DND-41 (cell line): ENCODE results near the gene RGS3.
A peak's percentile ranks its signal among the peaks of the same experiment; 100 is the strongest.

Experiments used
- ATAC-seq: fragments of 200-7000 bp; cut with Tn5 transposase; 3 replicates; pipeline ENCODE4 v1.9.1; 2021; ENCODE audit warnings: low read depth; ENCODE audit not compliant: insufficient read depth
- DNase-seq: peaks from one replicate; pipeline ENCODE4 v3.0.0-alpha.2; 2020
- H2AFZ ChIP-seq: 2 replicates; pipeline ENCODE4 v1.6.0; 2012; ENCODE audit warnings: low read depth, low read length
- H3K27ac ChIP-seq: 2 replicates; pipeline ENCODE4 v1.5.1; 2012; ENCODE audit warnings: low read length, inconsistent platforms
- H3K27me3 ChIP-seq: fragments of 200-600 bp; sonication (generic); 2 replicates; pipeline ENCODE4 v1.6.0; 2012; ENCODE audit warnings: low read length, mild to moderate bottlenecking, inconsistent platforms; ENCODE audit not compliant: insufficient read depth, poor library complexity
- H3K36me3 ChIP-seq: 2 replicates; pipeline ENCODE4 v1.5.1; 2012; ENCODE audit warnings: low read length, inconsistent platforms; ENCODE audit not compliant: insufficient read depth
- H3K4me1 ChIP-seq: 2 replicates; pipeline ENCODE4 v1.5.1; 2012; ENCODE audit warnings: mild to moderate bottlenecking, low read length; ENCODE audit not compliant: insufficient read depth
- H3K4me2 ChIP-seq: 2 replicates; pipeline ENCODE4 v1.6.0; 2012; ENCODE audit warnings: mild to moderate bottlenecking, moderate library complexity, low read length, inconsistent platforms; ENCODE audit not compliant: insufficient read depth
- H3K4me3 ChIP-seq, 2 experiments: fragments of 200-600 bp in 1 of 2; shearing (Covaris generic) in 1 of 2; 2 replicates each; pipeline ENCODE4 v1.5.1; 2012 to 2016; ENCODE audit warnings: inconsistent platforms in 2 of 2, low read length in 2 of 2, mild to moderate bottlenecking in 2 of 2, low read depth in 1 of 2, moderate library complexity in 1 of 2
- H3K79me2 ChIP-seq: 2 replicates; pipeline ENCODE4 v1.6.0; 2012; ENCODE audit warnings: low read length, inconsistent platforms; ENCODE audit not compliant: insufficient read depth
- H3K9ac ChIP-seq: 2 replicates; pipeline ENCODE4 v1.6.0; 2012; ENCODE audit warnings: low read depth, mild to moderate bottlenecking, inconsistent platforms, low read length, moderate library complexity
- H3K9me3 ChIP-seq: 2 replicates; pipeline ENCODE4 v1.5.1; 2012; ENCODE audit warnings: low read length, moderate library complexity, mild to moderate bottlenecking, inconsistent platforms; ENCODE audit not compliant: insufficient read depth, severe bottlenecking
- H4K20me1 ChIP-seq: 2 replicates; pipeline ENCODE4 v1.6.0; 2012; ENCODE audit warnings: low read length; ENCODE audit not compliant: insufficient read depth
- EZH2 ChIP-seq: IDR thresholded peaks from 3 replicates; pipeline ENCODE4 v1.6.1; 2012; ENCODE audit warnings: borderline replicate concordance, low read depth, mild to moderate bottlenecking, moderate library complexity, low read length, inconsistent platforms; ENCODE audit not compliant: severe bottlenecking
- TF ChIP-seq, protein P1 (sequence below): IDR thresholded peaks from 2 replicates; pipeline ENCODE4 v1.5.1; 2012; ENCODE audit warnings: borderline replicate concordance, low read length, moderate library complexity, mild to moderate bottlenecking; ENCODE audit not compliant: poor library complexity, severe bottlenecking; ENCODE audit errors: extremely low read depth

Gene RGS3

DNA sequence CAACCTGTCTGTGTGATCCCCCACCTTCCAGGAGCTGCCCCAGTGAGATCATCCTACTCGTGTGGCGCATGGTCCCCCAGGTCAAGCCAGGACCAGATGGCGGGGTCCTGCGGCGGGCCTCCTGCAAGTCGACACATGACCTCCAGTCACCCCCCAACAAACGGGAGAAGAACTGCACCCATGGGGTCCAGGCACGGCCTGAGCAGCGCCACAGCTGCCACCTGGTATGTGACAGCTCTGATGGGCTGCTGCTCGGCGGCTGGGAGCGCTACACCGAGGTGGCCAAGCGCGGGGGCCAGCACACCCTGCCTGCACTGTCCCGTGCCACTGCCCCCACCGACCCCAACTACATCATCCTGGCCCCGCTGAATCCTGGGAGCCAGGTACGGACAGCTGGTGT, 43.7 kb downstream of the RGS3 start:
- H2AFZ ChIP-seq, result no peak overlapping the region
- no peak overlapping the region for H3K9ac ChIP-seq
- DNase-seq (no peak), ATAC-seq (no peak)
- no peaks in the 10 kb centered on the region for H3K79me2 ChIP-seq
- H3K27me3 ChIP-seq, result no peaks in the 10 kb centered on the region
- no peak for TF ChIP-seq EZH2
- TF ChIP-seq, protein P1, sequence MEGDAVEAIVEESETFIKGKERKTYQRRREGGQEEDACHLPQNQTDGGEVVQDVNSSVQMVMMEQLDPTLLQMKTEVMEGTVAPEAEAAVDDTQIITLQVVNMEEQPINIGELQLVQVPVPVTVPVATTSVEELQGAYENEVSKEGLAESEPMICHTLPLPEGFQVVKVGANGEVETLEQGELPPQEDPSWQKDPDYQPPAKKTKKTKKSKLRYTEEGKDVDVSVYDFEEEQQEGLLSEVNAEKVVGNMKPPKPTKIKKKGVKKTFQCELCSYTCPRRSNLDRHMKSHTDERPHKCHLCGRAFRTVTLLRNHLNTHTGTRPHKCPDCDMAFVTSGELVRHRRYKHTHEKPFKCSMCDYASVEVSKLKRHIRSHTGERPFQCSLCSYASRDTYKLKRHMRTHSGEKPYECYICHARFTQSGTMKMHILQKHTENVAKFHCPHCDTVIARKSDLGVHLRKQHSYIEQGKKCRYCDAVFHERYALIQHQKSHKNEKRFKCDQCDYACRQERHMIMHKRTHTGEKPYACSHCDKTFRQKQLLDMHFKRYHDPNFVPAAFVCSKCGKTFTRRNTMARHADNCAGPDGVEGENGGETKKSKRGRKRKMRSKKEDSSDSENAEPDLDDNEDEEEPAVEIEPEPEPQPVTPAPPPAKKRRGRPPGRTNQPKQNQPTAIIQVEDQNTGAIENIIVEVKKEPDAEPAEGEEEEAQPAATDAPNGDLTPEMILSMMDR, result no peak
- no peak overlapping the region for H3K27ac ChIP-seq
- no peaks in the 10 kb centered on the region for H3K9me3 ChIP-seq
- no peaks in the 10 kb centered on the region for H3K36me3 ChIP-seq
- no peak overlapping the region for H3K4me2 ChIP-seq
- peaks cover 13% of the 10 kb centered on the region for H3K4me1 ChIP-seq
- H4K20me1 ChIP-seq, result no peaks in the 10 kb centered on the region
- H3K4me3 ChIP-seq, result no peak overlapping the region

DNA sequence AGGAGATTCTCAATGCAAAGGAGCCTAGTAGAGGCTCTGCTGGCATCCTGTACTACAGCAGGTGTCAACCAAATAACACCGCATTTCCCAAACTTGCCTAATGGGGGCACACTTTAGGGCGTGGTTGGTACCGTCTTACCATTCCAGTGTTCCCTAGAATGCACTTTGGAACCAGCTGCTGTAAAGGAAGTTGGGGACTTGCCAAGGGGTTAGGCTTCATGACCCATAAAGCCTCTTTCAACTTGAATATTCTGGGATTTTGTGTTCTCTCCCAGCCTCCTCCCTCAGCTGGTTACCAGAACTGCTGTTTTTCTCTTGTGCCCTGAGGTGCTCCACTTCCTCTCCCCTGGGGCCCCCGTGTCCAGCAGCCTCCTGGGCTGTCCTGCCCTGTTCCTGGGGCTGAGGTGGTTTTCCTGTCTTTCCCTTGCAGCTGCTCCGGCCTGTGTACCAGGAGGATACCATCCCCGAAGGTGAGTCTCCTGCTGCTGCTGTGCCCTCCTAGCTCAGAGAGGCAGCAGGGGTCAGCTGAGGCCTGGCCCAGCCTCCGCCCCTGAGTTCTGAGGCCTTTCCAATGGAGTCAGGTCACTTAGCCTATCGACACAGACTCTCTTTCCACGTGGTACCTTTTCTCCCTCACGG, 44.7 kb downstream of the RGS3 start:
- H3K36me3 ChIP-seq, result no peaks in the 10 kb centered on the region
- no peaks in the 10 kb centered on the region for H3K79me2 ChIP-seq
- peaks cover 23% of the 10 kb centered on the region for H3K4me1 ChIP-seq
- H3K27me3 ChIP-seq, result no peaks in the 10 kb centered on the region
- no peak overlapping the region for H2AFZ ChIP-seq
- H3K9me3 ChIP-seq, result no peaks in the 10 kb centered on the region
- DNase-seq (no peak), ATAC-seq (no peak)
- no peak overlapping the region for H3K4me2 ChIP-seq
- TF ChIP-seq, protein P1, result peak; percentile 47
- TF ChIP-seq EZH2, result no peak
- no peak overlapping the region for H3K9ac ChIP-seq
- H4K20me1 ChIP-seq, result no peaks in the 10 kb centered on the region
- H3K27ac ChIP-seq, result no peak overlapping the region
- no peak overlapping the region for H3K4me3 ChIP-seq

DNA sequence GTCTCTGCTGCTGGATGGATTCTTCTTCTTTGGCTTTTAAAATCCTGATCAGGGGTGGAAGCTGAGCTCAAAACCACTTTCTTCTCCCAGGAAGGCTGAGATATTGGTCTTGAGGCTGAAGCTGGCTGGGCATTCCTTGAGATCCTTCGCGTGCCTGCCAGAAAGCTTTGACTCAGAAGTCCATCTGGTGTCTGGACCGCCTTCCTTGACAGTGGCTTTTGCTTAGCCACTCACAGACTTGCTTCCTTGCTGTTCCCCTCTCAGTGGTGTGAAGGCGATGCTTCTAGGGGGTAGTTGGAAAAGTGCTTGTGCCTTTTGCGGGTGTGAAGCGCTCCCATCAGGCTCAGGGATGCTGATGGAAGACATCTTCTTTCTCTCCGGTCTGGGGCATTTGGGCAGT, 45.9 kb downstream of the RGS3 start:
- no peak overlapping the region for H3K4me2 ChIP-seq
- no peaks in the 10 kb centered on the region for H3K9me3 ChIP-seq
- no peak overlapping the region for H3K4me3 ChIP-seq
- no peaks in the 10 kb centered on the region for H4K20me1 ChIP-seq
- no peaks in the 10 kb centered on the region for H3K79me2 ChIP-seq
- H3K4me1 ChIP-seq, result peaks cover 35% of the 10 kb centered on the region
- no peak for DNase-seq
- H2AFZ ChIP-seq, result no peak overlapping the region
- no peaks in the 10 kb centered on the region for H3K27me3 ChIP-seq
- no peak for ATAC-seq
- H3K9ac ChIP-seq, result no peak overlapping the region
- no peak overlapping the region for H3K27ac ChIP-seq
- no peaks in the 10 kb centered on the region for H3K36me3 ChIP-seq
- TF ChIP-seq EZH2, result no peak
- TF ChIP-seq, protein P1, result no peak

DNA sequence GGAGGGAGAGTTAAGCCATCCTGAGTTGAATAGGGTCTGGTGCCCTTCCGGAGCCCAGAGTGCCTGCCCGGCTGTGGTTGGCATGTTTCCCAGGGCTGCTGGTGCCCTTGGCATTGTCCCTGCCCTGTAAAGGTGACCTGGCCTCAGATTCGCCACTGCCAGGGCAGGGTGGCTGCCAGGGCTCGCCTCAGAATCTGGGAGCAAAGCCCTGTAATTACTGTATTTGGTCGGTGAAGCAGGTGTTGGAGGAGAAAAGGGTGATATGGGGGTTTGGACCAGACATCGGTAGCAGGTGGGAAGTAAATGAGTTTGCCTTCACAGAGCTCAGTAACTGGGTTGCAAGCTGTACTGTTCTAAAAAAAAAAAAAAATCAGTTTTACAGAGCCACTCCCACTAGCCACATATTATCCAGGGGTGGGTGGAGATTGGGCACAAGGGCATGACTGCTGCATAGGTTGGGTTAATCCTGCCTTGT, 47.6 kb downstream of the RGS3 start:
- no peak overlapping the region for H3K27ac ChIP-seq

More for the DNA sequence above, 47.6 kb downstream of the RGS3 start:
- TF ChIP-seq EZH2, result no peak
- TF ChIP-seq, protein P1, result no peak
- no peak overlapping the region for H2AFZ ChIP-seq
- H3K27me3 ChIP-seq, result no peaks in the 10 kb centered on the region
- H3K4me3 ChIP-seq, result no peak overlapping the region
- H3K9me3 ChIP-seq, result no peaks in the 10 kb centered on the region
- peaks cover 41% of the 10 kb centered on the region for H3K4me1 ChIP-seq
- no peak overlapping the region for H3K4me2 ChIP-seq
- no peak overlapping the region for H3K9ac ChIP-seq
- no peaks in the 10 kb centered on the region for H3K36me3 ChIP-seq
- ATAC-seq, result no peak
- no peak for DNase-seq
- no peaks in the 10 kb centered on the region for H4K20me1 ChIP-seq
- H3K79me2 ChIP-seq, result no peaks in the 10 kb centered on the region
